Dermis blood vessel endothelial cell (primary cell): ENCODE measurements around the gene CABP7. TPM values are rescaled to one million over a fixed set of nuclear protein-coding genes. Genes with fewer than 3 reads are reported as not detected.

Source experiments
- DNase-seq: peaks from one replicate; pipeline ENCODE4 v3.0.0; 2010
- total RNA-seq: library from RNA; depleted of rRNA; stranded (reverse); fragments of >200 nt; gene quantifications from 2 replicates; pipeline ENCODE4 v1.2.3, GENCODE V29; 2014

Gene CABP7
- total RNA-seq, 1 donor from 2014 or later = not detected

DNA sequence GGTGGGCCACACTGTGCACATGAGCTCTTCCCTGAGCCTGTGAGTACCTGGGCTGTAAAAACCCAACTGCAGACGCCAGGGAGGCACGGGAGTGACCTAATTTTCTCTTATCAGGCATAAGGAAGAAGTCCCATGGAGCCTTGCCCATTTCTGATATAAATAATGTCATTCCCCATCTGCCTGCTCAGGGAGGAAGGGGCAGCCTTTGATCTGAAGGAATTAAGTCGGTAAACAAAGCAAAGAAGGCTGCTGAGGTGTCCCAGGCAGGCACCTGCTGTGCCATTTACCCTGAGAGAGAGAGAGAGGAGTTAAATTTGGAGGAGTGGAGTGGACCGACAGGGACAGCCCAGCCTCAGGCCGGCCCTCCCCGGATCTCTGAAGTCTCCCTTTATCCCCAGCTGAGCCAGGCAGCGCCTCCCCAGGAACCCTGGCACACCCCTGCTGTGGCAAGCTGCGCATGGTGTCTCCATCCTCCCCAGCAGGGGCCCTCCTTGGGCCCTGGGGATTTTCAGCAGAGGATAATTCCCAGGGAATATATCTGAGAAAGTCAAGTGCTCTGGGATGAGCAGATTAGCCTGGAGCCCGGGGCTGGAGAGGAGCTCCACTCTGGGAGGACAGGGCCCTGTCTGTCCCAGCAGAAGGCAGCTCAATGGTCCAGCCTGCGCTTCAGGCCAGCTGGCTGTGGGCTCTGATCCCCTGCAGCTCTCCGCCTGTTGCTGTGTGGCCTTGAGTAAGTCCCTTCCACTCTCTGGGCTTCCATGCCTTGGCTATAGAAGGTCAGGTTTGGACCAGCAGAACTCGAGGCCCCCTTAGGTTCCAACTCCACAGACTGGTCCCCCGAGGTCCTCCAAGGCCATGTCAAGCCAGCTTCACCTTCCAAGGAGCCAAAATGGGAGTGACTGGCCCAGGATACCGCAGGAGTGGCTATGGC, 17.5 kb upstream of the CABP7 start:
- DNase-seq = peak; percentile 7

DNA sequence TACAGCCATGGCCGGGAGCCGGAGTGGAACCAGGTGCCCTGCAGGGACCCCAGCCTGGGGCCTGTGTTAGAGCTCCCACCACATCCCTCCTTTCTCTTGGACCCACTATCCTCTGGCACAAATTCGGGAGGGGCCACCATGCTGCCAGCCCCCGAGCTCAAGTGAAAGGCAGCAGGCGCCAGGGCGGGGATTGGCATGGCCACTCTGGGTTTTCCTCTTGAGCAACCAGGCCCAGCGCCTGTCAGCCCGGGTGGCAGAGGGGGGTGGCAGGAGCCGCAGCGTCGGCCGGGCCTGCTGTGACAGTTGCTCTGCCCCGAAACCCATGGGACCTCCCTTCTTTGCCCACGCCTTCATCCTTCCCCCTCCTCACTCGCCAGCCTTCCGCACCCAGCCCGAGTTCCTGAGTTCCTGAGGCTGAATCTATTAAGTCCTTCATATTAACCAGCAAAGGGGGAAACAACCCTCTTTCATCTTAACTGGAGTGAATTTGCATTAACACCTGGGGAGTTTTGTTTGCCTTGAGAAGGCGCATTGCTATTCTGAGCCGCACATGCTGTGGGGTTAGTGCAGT, 16.8 kb upstream of the CABP7 start:
- DNase-seq = no peak

DNA sequence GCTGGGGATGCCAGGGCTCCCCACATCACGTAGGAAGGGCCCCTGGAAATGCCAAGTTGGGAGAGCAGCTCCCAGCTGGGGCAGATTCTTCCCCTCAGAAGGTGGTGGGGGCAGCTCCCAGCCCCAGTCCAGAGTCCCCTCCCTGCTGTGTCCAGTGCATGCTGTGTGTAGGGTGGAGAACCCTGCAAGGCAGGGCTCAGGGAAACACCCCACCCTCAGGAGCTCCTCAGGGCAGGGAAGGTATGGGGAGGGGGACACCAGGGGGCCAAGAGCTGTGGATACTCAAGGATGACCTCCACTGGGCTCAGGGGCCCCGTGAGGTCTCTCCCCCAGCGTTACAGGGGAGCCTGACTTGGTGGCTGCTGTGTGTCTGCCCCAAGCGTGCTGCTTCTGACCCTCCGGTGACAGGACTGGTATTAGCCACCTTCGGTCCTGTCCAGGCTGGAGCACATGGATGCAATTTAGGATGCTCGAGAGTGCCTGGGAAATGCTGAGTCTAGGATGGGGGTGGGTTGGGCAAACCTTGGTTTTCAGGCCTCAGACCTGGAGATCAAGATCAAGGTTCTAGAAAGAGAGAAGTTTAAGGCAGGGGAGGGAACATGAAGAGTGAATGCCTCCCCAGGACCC, 16.1 kb upstream of the CABP7 start:
- DNase-seq = no peak

DNA sequence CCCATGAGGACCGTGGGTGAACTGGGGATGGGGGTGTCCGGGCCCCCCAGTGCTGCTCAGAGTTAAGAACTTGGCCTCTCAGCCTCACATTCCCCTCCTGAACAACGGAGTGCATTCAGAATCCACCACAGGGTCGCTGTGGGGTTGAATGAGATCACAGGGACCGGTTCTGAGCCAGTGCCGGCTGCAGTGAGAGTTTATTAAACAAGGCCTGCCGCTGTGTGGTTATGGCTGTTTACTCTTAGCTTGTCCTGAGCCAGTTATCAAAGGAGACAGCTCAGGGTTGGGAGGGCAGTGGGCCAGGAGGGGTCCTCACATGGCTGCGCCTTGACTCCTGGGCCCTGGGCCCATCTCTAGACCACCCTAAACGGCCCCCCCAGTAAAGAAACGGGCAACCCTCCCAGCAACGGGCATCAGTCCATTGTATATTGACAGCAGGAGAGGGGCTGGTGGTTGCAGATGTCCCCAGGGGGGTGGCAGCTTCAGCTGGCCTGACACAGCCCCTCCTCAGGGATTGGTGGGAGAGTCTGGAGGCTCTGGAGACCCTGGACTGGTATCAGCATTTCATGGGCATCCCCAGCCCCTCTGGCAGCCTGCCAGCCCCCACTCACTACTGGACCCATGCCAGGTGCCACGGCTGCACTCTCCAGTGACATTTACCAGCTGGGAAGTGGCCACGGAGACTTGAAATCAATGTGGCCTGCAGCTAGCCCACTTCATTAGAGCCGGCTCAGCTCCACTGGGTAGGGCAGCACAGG, 15.1 kb upstream of the CABP7 start:
- no peak for DNase-seq

- DNase-seq = no peak
Observed at GRCh38 chr22:29705651-29706050, 14.2 kb upstream of the CABP7 start.

DNA sequence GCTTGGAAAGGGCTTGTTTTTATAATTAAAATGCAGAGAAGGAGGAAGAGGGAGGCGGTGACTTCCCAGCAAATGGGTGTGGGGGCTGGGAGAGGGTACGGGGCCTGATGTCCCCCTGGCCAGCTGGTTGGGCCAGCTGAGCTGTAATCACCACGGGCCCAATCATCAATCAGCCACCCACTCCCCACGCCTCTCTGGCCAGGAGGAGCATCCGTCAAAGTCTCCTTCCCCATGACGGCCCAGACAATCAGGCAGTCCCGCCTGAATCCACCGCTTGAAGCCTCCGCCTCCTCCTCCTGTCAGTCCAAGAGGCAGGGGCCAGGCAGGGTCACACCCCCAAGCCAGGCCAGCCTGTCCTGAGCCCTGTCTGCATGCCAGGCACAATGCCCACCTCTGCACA, 13.3 kb upstream of the CABP7 start:
- no peak for DNase-seq

GRCh38 chr22:29707010-29707409, 12.8 kb upstream of the CABP7 start:
- DNase-seq = no peak

DNA sequence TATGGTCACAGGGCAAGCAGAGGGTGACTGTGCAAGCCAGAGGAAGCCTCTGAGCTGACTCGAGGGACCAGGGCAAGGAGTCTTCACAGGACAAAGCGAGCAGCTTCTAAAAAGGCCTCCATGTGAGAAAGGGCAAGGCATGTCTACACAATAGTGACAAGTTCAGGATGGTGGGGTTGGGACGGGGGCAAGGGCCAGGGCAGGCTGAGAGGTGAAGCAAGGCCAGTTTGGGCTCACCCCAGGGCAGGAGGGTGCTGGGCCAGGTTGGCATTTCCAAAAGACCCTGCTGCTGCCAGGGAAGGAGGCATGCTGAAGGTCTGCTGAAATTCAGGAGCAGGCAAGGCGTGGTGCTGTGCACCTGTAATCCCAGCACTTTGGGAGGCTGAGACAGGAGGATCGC, 12.3 kb upstream of the CABP7 start:
- DNase-seq = no peak

DNA sequence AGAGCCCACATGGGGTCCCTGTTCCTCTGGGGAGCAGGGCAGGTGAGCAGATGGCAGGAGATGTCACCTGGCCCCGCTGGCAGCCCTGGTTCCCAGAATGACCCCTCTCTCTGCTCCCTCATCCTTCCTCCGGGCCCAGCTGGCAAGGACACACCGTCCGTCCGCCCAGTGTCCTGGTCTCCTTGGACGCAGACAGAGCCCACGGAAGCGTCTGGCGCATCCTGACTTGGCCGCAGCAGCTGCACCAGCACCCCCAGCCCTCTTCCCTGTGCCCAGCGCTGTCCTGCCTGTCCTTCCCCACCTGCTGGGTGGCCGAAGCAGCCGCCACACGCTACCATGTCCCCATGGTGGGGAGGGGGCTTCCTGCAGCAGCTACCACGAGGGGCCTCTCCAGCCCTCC, 9.6 kb upstream of the CABP7 start:
- DNase-seq = no peak

DNA sequence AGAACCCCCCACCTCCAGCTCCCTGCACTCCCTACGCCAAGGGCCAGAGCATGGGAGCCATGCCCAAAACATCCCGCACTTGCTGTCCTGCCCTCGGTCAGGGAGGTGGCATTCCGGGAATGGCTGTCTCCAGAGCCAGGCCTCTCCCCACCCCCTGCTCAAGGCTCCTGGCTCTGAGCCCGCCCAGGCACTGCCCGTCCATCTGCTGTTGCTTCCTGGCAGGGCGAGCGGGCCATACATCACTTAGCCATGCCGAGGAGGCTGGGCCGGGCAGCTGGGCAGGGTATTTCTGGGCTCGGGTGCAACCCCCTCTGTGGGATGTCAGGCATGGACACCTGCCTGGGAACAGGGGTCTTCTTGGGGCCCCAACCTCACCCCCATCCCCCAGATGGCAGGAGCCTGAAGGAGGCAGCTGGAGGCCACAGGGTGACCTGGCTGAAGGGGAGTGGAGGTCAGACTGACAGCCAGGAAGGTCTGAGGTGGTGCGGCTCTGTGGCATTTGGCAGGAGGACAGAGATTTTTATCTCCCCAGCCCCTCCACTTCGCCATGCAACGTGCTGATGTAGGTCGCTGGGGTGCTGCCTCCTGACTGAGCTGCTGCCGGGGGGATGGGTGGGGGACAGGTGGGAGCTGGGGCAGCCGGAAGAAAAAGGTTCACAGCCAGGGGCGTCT, 8.7 kb upstream of the CABP7 start:
- DNase-seq = peak; percentile 33

DNA sequence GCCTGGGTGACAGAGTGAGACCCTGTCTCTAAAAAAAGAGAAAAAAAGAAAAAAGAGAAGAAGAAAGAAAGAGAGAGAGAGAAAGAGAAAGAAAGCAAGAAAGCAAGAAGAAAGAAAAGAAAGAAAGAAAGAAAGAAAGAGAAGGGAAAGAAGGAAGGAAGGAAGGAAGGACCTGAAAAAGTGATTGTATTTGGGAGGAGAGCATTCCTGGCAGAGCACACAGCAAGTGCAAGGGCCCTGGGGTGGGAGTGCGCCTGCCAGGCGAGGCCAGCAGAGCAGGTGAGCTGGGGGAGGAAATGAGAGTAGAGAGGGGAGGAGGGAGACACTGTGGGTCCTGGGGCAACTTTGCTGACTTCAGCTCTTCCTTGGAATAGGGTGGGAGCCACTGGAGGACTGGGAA, 7.7 kb upstream of the CABP7 start:
- DNase-seq = no peak

- DNase-seq = no peak
Observed at GRCh38 chr22:29713156-29713727, 6.6 kb upstream of the CABP7 start.

DNA sequence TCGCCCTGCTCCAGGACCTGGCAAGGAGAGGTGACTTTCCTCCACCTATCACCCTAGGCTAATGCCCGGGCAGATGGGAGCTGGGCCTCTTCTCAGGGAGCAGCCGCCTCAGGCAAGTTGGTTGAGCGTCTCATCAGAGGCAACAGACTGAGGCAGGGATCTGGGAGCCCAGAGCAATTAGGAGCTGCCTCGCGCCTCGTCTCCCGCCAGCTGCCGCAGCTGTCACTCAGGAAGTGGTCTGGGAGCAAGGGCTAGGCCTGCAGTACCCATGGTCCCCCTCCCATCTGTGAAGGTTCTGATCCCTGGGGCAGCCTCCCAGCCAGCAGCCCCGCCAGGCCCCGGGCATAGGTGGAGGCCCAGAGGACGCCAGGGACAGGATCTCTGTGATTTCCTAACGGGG, 4.6 kb upstream of the CABP7 start:
- no peak for DNase-seq

- DNase-seq = no peak
Observed at GRCh38 chr22:29715705-29716104, 4.1 kb upstream of the CABP7 start.

DNA sequence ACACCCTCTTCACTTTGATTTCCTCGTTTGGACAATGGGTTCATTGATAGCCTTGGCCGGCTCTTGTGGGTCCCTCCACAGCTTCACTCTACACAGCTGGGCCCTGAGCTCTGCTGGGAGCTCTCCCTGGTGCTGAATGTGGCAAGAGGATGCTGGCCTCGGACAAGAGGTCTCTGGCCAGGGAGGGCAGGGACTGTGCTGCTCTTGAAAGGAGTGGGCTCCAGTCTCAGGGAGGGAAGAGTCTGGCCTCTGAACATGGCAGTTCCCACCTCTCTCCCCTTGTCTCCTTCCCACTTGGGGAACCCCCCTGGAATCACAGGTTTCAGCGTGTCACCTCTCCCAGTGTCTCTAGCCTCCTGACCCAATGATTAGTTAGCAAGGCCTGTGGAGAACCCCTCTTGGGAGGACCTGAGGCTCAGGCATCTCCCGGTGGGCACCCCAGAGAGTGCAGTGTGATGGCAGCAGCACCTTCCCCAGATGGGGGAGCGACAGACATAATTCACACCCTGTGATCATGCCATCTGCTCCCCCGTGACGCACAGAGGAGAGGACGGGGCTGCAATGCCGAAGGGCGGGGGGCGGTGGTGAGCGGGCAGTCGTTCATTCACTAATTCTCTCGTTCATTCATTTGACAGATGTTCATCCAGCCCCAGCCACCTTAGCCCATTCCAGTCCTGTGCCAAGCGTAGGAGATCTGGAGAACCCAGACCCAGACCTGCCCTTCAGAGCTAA, 2.8 kb upstream of the CABP7 start:
- DNase-seq = peak; percentile 88

GRCh38 chr22:29717789-29718188, 2.0 kb upstream of the CABP7 start:
- DNase-seq = no peak

- no peak for DNase-seq
Observed at GRCh38 chr22:29718949-29719898, 579 bp upstream of the CABP7 start.

DNA sequence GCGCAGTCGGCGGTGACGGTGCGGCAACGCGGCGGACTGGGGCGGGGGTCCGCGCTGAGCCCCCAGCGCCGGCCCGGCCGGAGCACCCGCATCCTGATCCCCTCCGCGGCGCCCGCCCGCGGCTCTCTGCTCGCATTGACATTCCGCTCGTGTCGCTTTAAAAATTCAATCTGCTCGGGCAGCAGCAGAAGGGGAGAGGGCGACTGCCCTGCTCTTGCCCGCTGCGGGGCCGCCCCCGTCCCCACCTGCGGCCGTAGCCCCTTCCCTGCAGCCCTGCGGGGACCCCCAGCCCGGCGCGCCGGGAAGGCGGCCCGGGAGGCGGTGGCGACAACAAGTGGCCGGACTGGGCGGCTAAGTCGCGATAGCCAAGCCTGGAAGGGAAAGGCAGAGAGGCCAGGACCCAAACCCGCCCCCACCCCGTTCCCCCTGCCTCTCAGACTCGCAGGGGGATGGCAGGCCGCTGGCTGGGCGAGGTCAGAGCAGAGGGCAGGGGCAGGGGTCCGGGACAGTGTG, 1.1 kb downstream of the CABP7 start:
- no peak for DNase-seq

- no peak for DNase-seq
Observed at GRCh38 chr22:29722151-29722550, 2.3 kb downstream of the CABP7 start.

- DNase-seq = no peak
Observed at GRCh38 chr22:29722587-29722986, 2.8 kb downstream of the CABP7 start.
